IPS-18a (cell line): Measurements from ENCODE around the gene PPP6C.
"Not testable (repeated sequence)": the region's sequence is repeated elsewhere in the genome, so short reads cannot be mapped to it uniquely, and the experiment has no call there.

Experiments
- H3K27ac ChIP-seq: one replicate; pipeline ENCODE4 v1.5.1; 2013; ENCODE audit warnings: low read length
- H3K27me3 ChIP-seq: one replicate; pipeline ENCODE4 v1.6.1; 2013; ENCODE audit warnings: mild to moderate bottlenecking, low read length; ENCODE audit not compliant: control insufficient read depth, insufficient read depth
- H3K36me3 ChIP-seq: one replicate; pipeline ENCODE4 v1.6.1; 2013; ENCODE audit warnings: low read depth, low read length; ENCODE audit not compliant: control insufficient read depth
- H3K4me1 ChIP-seq: one replicate; pipeline ENCODE4 v1.6.1; 2013; ENCODE audit warnings: low read depth, low read length; ENCODE audit not compliant: control insufficient read depth
- H3K4me3 ChIP-seq: one replicate; pipeline ENCODE4 v1.5.1; 2013; ENCODE audit warnings: low read length
- H3K9ac ChIP-seq: one replicate; pipeline ENCODE4 v1.6.1; 2013; ENCODE audit warnings: mild to moderate bottlenecking, low read length, moderate library complexity
- H3K9me3 ChIP-seq: one replicate; pipeline ENCODE4 v1.6.1; 2013; ENCODE audit warnings: low read depth, low read length; ENCODE audit not compliant: control insufficient read depth

The PPP6C gene

DNA sequence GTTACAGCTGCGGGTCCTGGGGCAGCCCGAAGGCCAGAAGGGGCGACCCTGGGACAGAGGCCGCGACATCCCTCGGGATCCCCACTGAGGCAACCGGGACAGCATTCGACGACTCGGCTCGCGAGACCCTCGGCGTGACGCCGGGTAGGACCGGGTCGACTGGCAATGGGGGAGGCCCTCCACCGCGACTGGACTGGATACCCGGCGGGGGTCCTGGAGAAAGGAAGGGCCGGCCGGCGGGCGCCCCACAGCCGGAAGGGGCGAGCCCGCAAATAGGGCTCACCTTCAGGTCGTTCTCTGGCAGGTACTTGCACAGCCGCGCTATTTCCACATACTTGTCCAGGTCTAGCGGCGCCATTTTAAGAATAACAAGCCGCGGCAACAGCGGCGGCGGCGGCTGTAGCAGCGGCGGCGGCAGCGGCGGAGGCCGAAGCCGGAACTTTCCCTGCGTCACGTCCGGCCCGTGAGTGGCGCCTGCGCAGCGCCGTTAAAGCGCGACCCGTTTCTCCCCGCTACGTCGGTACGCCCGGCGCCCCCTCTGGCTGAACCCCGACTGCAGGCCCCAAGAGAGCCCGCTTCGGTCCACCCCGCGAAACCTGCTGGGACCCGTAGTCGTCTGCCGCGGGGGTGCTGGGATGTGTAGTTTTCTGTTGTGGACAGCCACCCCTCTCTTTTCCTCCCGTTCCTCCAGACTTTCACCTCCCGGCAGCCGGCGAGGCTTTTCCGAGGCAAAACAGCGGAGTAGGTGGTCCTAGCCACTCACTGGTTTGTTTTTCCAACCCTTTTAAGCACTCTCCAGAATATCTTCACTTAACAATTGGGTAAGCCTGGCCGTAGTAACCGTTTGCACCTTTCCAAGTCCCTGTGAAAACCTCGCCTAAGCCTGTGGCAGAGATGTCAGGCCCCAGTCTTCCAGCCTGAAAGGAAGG, at the start of gene PPP6C:
PPP6C (minus strand) TSS at position 443 of the 929 bp plus-strand sequence; CDS start at position 358, 85 bp downstream.
- Histone ChIP-seq H3K4me3 (peak within 1 kb of the TSS; percentile 98), H3K27ac (peak within 1 kb of the TSS; percentile 97), H3K27me3 (no peaks in the 10 kb centered on the region), H3K9ac (peak within 1 kb of the TSS; percentile 97), H3K9me3 (no peaks in the 10 kb centered on the region), H3K4me1 (peaks cover 7% of the 10 kb centered on the region), H3K36me3 (no peaks in the 10 kb centered on the region)

DNA sequence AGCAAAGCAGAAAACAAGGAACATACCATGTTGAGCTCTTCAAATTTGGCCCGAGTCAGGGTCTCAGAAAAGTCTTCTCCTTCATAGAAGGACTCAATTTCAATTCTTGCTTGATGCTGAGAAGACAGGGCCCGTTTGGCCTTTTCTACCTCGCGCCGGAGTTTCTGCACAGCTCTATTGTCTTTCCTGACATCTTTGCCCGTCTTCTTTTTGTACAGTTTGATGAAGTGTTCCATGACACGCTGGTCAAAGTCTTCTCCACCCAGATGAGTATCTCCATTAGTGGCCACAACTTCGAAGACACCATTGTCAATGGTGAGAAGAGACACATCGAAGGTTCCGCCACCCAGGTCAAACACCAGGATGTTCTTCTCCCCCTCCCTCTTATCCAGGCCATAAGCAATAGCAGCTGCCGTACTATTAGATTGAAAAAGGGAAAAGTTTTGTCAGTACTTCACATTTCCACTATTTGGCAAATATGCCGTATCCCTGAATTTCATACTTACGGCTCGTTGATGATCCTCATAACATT, 49.4 kb upstream of the PPP6C start:
- H3K27me3 ChIP-seq, result no peaks in the 10 kb centered on the region
- H3K9ac ChIP-seq, result no peak overlapping the region
- H3K9me3 ChIP-seq, result no peaks in the 10 kb centered on the region
- H3K4me3 ChIP-seq, result peak overlapping the region; percentile 100
- H3K27ac ChIP-seq, result no peak overlapping the region
- H3K36me3 ChIP-seq, result peaks cover 48% of the 10 kb centered on the region
- H3K4me1 ChIP-seq, result peaks cover 12% of the 10 kb centered on the region

DNA sequence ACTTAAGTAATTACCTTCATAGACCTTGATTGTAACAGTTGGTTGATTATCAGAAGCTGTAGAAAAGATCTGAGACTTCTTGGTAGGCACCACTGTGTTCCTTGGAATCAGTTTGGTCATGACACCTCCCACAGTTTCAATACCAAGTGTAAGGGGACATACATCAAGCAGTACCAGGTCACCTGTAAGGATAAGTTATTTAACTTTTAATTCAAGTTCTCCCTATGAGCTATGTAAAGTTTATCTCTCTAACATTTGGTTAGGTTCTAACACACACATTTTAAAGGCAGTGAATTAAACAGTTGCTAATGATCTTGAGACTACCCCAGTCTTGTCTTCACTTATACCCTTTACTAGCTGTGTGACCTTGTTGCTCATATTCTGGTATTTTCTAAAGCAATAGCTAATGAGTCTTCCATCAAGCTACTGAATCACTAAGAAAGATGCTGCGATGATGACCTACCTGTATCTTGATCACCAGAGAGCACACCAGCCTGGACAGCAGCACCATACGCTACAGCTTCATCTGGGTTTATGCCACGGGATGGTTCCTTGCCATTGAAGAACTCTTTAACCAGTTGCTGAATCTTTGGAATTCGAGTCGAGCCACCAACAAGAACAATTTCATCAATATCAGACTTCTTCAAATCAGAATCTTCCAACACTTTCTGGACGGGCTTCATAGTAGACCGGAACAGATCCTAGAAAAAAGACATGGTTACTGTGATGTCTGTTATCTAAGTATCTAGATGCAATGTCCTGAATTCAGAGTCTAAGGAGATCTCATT, 48.7 kb upstream of the PPP6C start:
- Histone ChIP-seq H3K4me3 (peak overlapping the region; percentile 2), H3K4me1 (peaks cover 12% of the 10 kb centered on the region), H3K9ac (no peak overlapping the region), H3K9me3 (no peaks in the 10 kb centered on the region), H3K36me3 (peaks cover 48% of the 10 kb centered on the region), H3K27me3 (no peaks in the 10 kb centered on the region), H3K27ac (no peak overlapping the region)

DNA sequence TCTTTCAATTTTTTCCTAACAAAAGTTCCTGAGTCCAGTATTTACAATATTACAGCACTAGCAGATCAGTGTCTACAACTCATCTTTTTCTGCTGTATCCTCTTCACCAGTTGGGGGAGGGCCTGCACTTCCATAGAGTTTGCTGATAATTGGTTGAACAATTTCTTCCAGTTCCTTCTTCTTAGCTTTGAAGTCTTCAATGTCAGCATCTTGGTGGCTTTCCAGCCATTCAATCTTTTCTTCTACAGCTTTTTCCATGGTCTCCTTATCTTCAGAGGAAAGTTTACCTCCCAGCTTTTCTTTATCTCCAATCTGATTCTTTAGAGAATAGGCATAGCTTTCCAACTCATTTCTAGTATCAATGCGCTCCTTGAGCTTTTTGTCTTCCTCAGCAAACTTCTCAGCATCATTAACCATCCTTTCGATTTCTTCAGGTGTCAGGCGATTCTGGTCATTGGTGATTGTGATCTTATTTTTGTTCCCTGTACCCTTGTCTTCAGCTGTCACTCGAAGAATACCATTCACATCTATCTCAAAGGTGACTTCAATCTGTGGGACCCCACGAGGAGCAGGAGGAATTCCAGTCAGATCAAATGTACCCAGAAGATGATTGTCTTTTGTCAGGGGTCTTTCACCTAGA, 47.0 kb upstream of the PPP6C start:
- not testable (repeated sequence) for H3K9ac ChIP-seq, H3K4me3 ChIP-seq, H3K9me3 ChIP-seq, H3K27ac ChIP-seq, H3K27me3 ChIP-seq
- Histone ChIP-seq H3K4me1 (peaks cover 12% of the 10 kb centered on the region), H3K36me3 (peaks cover 53% of the 10 kb centered on the region)

DNA sequence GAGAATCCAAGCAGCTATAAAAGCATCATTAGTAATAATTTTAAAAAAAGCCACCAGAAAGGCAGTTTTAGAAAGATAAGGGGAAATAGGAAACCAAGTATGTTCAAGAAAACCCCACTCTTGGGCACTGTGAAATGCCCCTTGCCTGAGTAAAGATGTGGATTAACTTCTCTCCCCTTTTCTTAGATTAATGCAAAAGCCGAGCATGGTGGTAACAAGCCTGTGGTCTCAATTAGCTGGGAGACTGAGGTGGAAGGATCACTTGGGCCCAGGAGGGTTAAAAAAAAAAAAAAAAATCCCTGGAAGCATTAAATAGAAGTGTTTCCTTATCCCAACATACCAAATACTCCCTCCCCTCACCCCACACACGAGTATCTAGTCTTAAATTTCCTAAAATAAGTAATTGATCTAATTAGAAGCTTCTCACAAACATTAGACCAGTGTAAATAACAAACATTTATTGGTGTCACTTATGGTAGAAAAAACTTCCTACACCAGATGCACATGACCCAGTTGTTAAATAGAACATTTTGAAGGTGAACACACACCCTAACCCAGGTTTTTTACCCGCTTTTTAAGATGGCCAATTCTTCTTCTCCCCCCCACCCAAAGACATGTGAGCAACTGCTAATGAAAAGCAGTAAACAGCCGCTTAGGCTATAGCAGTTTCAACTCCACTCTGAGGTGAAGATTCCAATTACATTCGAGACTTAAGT, 46.4 kb upstream of the PPP6C start:
- no peaks in the 10 kb centered on the region for H3K27me3 ChIP-seq
- H3K36me3 ChIP-seq, result peaks cover 53% of the 10 kb centered on the region
- peaks cover 12% of the 10 kb centered on the region for H3K4me1 ChIP-seq
- no peak overlapping the region for H3K27ac ChIP-seq
- H3K4me3 ChIP-seq, result no peak overlapping the region
- no peaks in the 10 kb centered on the region for H3K9me3 ChIP-seq
- no peak overlapping the region for H3K9ac ChIP-seq

DNA sequence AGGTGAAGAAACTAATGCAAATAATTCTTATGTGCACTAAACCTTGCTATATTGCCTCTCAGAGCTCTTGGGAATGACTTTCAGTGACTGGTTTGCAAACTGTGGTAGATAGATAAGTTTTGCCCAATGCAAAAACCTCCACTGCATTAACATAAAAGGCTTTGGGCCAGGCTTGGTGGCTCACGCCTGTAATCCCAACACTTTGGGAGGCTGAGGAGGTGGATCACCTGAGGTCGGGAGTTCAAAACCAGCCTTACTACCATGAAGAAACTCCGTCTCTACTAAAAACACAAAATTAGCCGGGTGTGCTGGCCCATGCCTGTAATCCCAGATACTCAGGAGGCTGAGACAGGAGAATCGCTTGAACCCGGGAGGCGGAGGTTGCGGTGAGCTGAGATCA, 44.5 kb upstream of the PPP6C start:
- not testable (repeated sequence) for H3K4me3 ChIP-seq, H3K27ac ChIP-seq
- H3K36me3 ChIP-seq, result peaks cover 47% of the 10 kb centered on the region

DNA sequence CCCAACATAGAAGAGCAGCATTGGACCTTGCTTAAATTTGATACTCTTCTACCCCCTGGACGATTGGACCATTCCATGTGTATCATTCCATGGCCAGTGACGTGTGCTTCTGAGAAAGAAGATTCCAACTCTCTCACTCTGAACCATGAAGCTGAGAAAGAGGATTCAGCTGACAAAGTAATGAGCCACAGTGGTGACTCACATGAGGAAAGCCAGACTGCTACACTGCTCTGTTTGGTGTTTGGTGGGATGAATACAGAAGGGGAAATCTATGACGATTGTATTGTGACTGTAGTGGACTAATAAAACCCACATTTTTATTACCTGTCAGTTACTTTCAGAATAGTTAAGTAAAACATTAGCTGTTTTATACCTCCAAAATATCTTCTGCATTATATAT, 44.1 kb upstream of the PPP6C start:
- Histone ChIP-seq H3K27ac (no peak overlapping the region), H3K9me3 (no peaks in the 10 kb centered on the region), H3K4me1 (no peaks in the 10 kb centered on the region), H3K27me3 (no peaks in the 10 kb centered on the region), H3K4me3 (no peak overlapping the region), H3K9ac (no peak overlapping the region), H3K36me3 (peaks cover 43% of the 10 kb centered on the region)

More for the DNA sequence above, 44.5 kb upstream of the PPP6C start:
- H3K9me3 ChIP-seq, H3K27me3 ChIP-seq, H3K4me1 ChIP-seq, H3K9ac ChIP-seq: not testable (repeated sequence)

DNA sequence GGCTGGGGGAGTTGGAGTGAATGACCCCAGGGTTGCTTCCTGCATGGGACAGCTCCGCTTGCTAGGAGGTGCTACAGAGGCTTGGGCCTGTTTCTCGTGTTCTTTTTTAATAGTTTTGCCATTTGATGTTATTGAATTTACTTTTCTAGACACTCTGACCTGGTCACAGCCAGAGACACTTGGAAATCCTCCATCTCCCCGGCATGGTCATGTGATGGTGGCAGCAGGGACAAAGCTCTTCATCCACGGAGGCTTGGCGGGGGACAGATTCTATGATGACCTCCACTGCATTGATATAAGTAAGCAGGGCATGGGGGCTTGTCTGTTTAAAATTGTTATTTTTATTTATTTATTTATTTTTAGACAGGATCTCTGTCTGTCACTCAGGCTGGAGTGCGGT, 38.2 kb upstream of the PPP6C start:
- Histone ChIP-seq H3K9me3 (no peaks in the 10 kb centered on the region), H3K27me3 (no peaks in the 10 kb centered on the region), H3K36me3 (peaks cover 6% of the 10 kb centered on the region), H3K4me1 (no peaks in the 10 kb centered on the region), H3K4me3 (no peak overlapping the region), H3K9ac (no peak overlapping the region), H3K27ac (no peak overlapping the region)

DNA sequence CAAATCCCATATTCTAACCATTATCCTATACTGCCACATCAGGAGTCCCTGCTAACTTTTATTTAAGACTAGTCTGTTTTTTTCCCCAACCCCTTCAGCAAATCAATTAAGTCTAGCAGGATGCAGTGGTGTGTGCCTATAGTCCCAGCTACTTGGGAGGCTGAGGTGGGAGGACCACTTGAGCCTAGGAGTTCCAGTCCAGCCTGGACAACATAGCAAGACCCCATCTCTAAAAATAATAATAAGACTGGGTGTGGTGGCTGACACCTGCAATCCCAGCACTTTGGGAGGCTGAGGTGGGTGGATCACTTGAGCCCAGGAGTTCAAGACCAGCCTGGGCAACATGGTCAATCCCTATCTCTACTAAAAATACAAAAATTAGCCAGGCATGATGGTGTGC, 35.3 kb upstream of the PPP6C start:
- not testable (repeated sequence) for H3K9ac ChIP-seq, H3K27me3 ChIP-seq, H3K4me1 ChIP-seq, H3K9me3 ChIP-seq, H3K36me3 ChIP-seq, H3K27ac ChIP-seq, H3K4me3 ChIP-seq

DNA sequence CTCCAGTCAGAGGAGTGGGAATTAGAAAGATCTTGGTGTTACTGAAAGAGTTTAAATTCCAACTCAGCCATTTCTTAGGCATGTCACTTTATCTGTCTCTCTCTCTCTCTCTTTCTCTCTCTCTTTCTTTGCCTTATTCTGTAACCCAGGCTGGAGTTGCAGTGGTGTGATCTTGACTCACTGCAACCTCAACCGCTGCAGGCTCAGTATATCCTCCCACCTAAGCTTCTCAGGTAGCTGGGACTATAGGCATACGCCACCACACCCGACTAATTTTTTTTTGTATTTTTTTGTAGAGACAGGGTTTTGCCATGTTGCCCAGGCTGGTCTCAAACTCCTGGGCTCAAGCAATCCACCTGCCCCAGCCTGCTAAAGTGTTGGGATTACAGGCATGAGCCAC, 29.0 kb upstream of the PPP6C start:
- Histone ChIP-seq H3K9ac (no peak overlapping the region), H3K9me3 (no peaks in the 10 kb centered on the region), H3K27ac (no peak overlapping the region), H3K36me3 (peaks cover 8% of the 10 kb centered on the region), H3K27me3 (no peaks in the 10 kb centered on the region), H3K4me3 (no peak overlapping the region), H3K4me1 (no peaks in the 10 kb centered on the region)

DNA sequence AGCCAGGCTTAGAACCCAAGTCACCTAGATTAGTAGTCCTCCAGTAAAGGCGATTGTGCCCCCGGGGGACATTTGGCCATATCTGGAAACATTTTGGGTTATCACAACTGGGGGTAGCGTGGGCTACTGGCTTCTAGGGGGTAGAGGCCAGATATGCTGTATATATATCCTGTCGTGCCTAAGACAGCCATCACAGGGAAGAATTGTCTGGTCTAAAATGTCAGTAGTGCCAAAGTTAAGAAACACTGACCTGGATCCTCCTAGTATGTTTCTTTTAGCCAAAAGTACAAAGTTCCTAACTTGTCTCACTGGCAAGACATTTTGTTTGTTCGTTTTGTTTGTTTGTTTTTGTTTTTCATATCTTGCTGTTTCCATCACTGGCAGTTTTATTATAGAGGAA, 24.6 kb upstream of the PPP6C start:
- no peak overlapping the region for H3K27ac ChIP-seq
- no peak overlapping the region for H3K4me3 ChIP-seq
- H3K36me3 ChIP-seq, result peaks cover 7% of the 10 kb centered on the region
- H3K27me3 ChIP-seq, result no peaks in the 10 kb centered on the region
- H3K9ac ChIP-seq, result no peak overlapping the region
- no peaks in the 10 kb centered on the region for H3K4me1 ChIP-seq
- H3K9me3 ChIP-seq, result no peaks in the 10 kb centered on the region
